Neural crest cell (in vitro differentiated cells): Measurements from ENCODE around the gene ITPR3. TPM values are rescaled to one million over a fixed set of nuclear protein-coding genes. Genes with fewer than 3 reads are reported as not detected.
A peak's percentile ranks its signal among the peaks of the same experiment; 100 is the strongest.

Experiments
- DNase-seq: peaks from one replicate; pipeline ENCODE4 v3.0.0; 2021; ENCODE audit warnings: low read depth, mixed read lengths, low spot score
- H3K27ac Mint-ChIP-seq: one replicate; pipeline ENCODE4 v1.8.0; 2021; ENCODE audit warnings: mild to moderate bottlenecking, mixed read lengths; ENCODE audit not compliant: unreplicated experiment
- H3K27me3 Mint-ChIP-seq: 2 replicates; pipeline ENCODE4 v1.8.0; 2021; ENCODE audit warnings: low read depth, mild to moderate bottlenecking, mixed read lengths
- H3K36me3 Mint-ChIP-seq: 2 replicates; pipeline ENCODE4 v1.8.0; 2021; ENCODE audit warnings: low read depth, mild to moderate bottlenecking, mixed read lengths
- H3K4me1 Mint-ChIP-seq: 2 replicates; pipeline ENCODE4 v1.8.0; 2021; ENCODE audit warnings: mixed read lengths
- H3K4me3 Mint-ChIP-seq: one replicate; pipeline ENCODE4 v1.8.0; 2021; ENCODE audit warnings: mild to moderate bottlenecking, mixed read lengths
- H3K9me3 Mint-ChIP-seq: 2 replicates; pipeline ENCODE4 v1.8.0; 2021; ENCODE audit warnings: mixed read lengths
- CTCF ChIP-seq: fragments of 200-600 bp; sonication (generic); conservative IDR thresholded peaks from 2 replicates; pipeline ENCODE4 v1.5.0; 2021; ENCODE audit warnings: antibody characterized with exemption, mild to moderate bottlenecking
- total RNA-seq: library from RNA; stranded (reverse); gene quantifications from 2 replicates; pipeline ENCODE4 v1.2.1, GENCODE V29; 2021

Gene ITPR3
- total RNA-seq, 1 donor from 2014 or later: 16.0 TPM

- Mint-ChIP-seq H3K27ac (no peak overlapping the region), H3K9me3 (no peaks in the 10 kb centered on the region), H3K4me1 (no peaks in the 10 kb centered on the region), H3K4me3 (no peak overlapping the region), H3K27me3 (no peaks in the 10 kb centered on the region), H3K36me3 (no peaks in the 10 kb centered on the region)
- TF ChIP-seq CTCF: no peak
- DNase-seq: no peak
These were observed 46.7 kb downstream of the ITPR3 start for GRCh38 chr6:33667776-33668175.

GRCh38 chr6:33668328-33668727 is 47.2 kb downstream of the ITPR3 start:
- no peaks in the 10 kb centered on the region for H3K27me3 Mint-ChIP-seq
- DNase-seq: no peak
- TF ChIP-seq CTCF: no peak
- H3K27ac Mint-ChIP-seq: no peak overlapping the region
- no peaks in the 10 kb centered on the region for H3K36me3 Mint-ChIP-seq
- H3K4me1 Mint-ChIP-seq: peaks cover under 1% of the 10 kb centered on the region
- H3K4me3 Mint-ChIP-seq: no peak overlapping the region
- no peaks in the 10 kb centered on the region for H3K9me3 Mint-ChIP-seq

- Mint-ChIP-seq H3K27me3 (no peaks in the 10 kb centered on the region), H3K4me1 (peaks cover 3% of the 10 kb centered on the region), H3K27ac (peak overlapping the region; percentile 43), H3K36me3 (no peaks in the 10 kb centered on the region), H3K9me3 (no peaks in the 10 kb centered on the region), H3K4me3 (no peak overlapping the region)
- TF ChIP-seq CTCF: no peak
- no peak for DNase-seq
These were observed 47.8 kb downstream of the ITPR3 start for GRCh38 chr6:33668914-33669313.

GRCh38 chr6:33670086-33670660 is 49.1 kb downstream of the ITPR3 start:
- Mint-ChIP-seq H3K4me1 (peaks cover 3% of the 10 kb centered on the region), H3K4me3 (no peak overlapping the region), H3K27ac (no peak overlapping the region), H3K27me3 (no peaks in the 10 kb centered on the region), H3K36me3 (no peaks in the 10 kb centered on the region), H3K9me3 (no peaks in the 10 kb centered on the region)
- TF ChIP-seq CTCF: no peak
- DNase-seq: no peak

GRCh38 chr6:33670971-33671743 is 50.0 kb downstream of the ITPR3 start:
- Mint-ChIP-seq H3K4me3 (no peak overlapping the region), H3K27ac (no peak overlapping the region), H3K27me3 (no peaks in the 10 kb centered on the region), H3K9me3 (no peaks in the 10 kb centered on the region), H3K4me1 (peaks cover 3% of the 10 kb centered on the region), H3K36me3 (no peaks in the 10 kb centered on the region)
- TF ChIP-seq CTCF: no peak
- DNase-seq: no peak
